ENCODE results near the gene PRPSAP1.

The PRPSAP1 gene

GRCh38 chr17:76276461-76277299 is 77.0 kb downstream of the PRPSAP1 start (continued):
- TF ChIP-seq ZNF707 (tag by site-specific recombination; IDR thresholded peaks at IDR 0.05) (no peak), ZSCAN30 (tag by site-specific recombination; IDR thresholded peaks at IDR 0.05) (0 out of 2 replicates have a peak, but pooled peaks have one; percentile 32), ZNF530 (tag by site-specific recombination; IDR thresholded peaks at IDR 0.05; ENCODE audit: low read depth) (no peak), KLF10 (tag by site-specific recombination; IDR thresholded peaks at IDR 0.05) (no peak), GLIS1 (tag by site-specific recombination; IDR thresholded peaks at IDR 0.05) (peak; percentile 57)

GRCh38 chr17:76276069-76276431 is 77.7 kb downstream of the PRPSAP1 start:
- ChIA-PET CTCF (no interaction called here), POLR2A (interaction anchor here (0.9 kb wide), 1 partner anchor 8 kb away, joined by 3 read pairs; no protein-coding TSS in a partner anchor)
- H3K36me3 ChIP-seq (ENCODE audit: control insufficient read depth in 2 of 2, insufficient read depth in 1 of 2, low read length in 2 of 2), result peaks cover 0 to 9% of the 10 kb centered on the region in 2 experiments; a peak in 1 of 3 replicates
- no peak overlapping the region for H3K27ac ChIP-seq (ENCODE audit: extremely low read depth, low read depth, low read length)
- H3K4me1 ChIP-seq (ENCODE audit: control insufficient read depth, insufficient read depth, low read length), result no peaks in the 10 kb centered on the region
- no peak overlapping the region for H3K4me3 ChIP-seq (ENCODE audit: low read depth, low read length)
- no peaks in the 10 kb centered on the region for H3K9me3 ChIP-seq (ENCODE audit: control insufficient read depth, insufficient read depth, low read depth, low read length)
- TF ChIP-seq ZBTB44 (tag by site-specific recombination; IDR thresholded peaks at IDR 0.05), result no peak
- no peak for TF ChIP-seq ZNF280C (tag by site-specific recombination; IDR thresholded peaks at IDR 0.05)
- no peak for TF ChIP-seq ZFP3 (tag by site-specific recombination; IDR thresholded peaks at IDR 0.05; ENCODE audit: low read depth)
- no peak for TF ChIP-seq ZNF571 (tag by site-specific recombination; IDR thresholded peaks at IDR 0.05)

- peaks cover 0 to 14% of the 10 kb centered on the region in 2 experiments; a peak in 1 of 3 replicates for H3K36me3 ChIP-seq (ENCODE audit: control insufficient read depth in 2 of 2, insufficient read depth in 1 of 2, low read length in 2 of 2)
- no peak overlapping the region for H3K27ac ChIP-seq (ENCODE audit: extremely low read depth, low read depth, low read length)
- TF ChIP-seq SP7 (tag by site-specific recombination; IDR thresholded peaks at IDR 0.05) (no peak), ZIC2 (tag by site-specific recombination; IDR thresholded peaks at IDR 0.05) (peak; percentile 7; the same call in 1 of the 2 replicates), GLIS2 (tag by site-specific recombination; IDR thresholded peaks at IDR 0.05) (peak; percentile 33; the same call in 1 of the 2 replicates)
- no peaks in the 10 kb centered on the region for H3K9me3 ChIP-seq (ENCODE audit: control insufficient read depth, insufficient read depth, low read depth, low read length)
- ChIA-PET CTCF (interaction anchor here (0.7 to 1.7 kb wide), 5 partner anchors 91 to 273 kb away, joined by 3 to 5 read pairs (median 3); no protein-coding TSS in a partner anchor), POLR2A (interaction anchor here (0.9 kb wide), 1 partner anchor 9 kb away, joined by 3 read pairs; no protein-coding TSS in a partner anchor)
- H3K4me1 ChIP-seq (ENCODE audit: control insufficient read depth, insufficient read depth, low read length), result no peaks in the 10 kb centered on the region
- H3K4me3 ChIP-seq (ENCODE audit: low read depth, low read length), result no peak overlapping the region
These were observed 78.2 kb downstream of the PRPSAP1 start for GRCh38 chr17:76275382-76276068.

Measured in HEK293 (cell line).